GM21528 (cell line): ENCODE data around the gene STX4.
"Not testable (repeated sequence)": the region's sequence is repeated elsewhere in the genome, so short reads cannot be mapped to it uniquely, and the experiment has no call there.

Experiments used
- ATAC-seq: cut with Tn5 transposase; IDR thresholded peaks from one replicate; pipeline ENCODE4 v1.9.1; 2021; ENCODE audit warnings: mild to moderate bottlenecking, moderate library complexity; ENCODE audit not compliant: unreplicated experiment, low FRiP score

The STX4 gene

GRCh38 chr16:31013292-31013691, 20.1 kb upstream of the STX4 start:
- ATAC-seq, result not testable (repeated sequence)

DNA sequence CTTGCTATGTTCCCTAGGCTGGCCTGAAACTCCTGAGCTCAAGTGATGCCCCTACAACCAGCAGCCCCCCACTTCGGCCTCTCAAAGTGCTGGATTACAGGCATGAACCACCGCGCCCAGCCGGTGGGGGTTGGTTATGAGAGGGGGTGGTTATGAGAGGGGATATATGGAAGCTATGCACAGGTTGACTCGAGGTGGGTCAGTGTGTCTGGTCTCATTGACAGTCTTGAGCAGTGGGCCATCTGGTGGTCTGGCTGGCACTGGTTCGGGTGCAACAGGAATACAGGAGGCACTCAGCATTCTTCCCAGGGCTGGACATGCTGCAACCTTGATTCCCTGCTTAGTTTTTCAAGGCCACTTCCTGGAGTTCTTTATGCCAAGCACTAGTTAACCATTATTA, 17.3 kb upstream of the STX4 start:
- no peak for ATAC-seq

DNA sequence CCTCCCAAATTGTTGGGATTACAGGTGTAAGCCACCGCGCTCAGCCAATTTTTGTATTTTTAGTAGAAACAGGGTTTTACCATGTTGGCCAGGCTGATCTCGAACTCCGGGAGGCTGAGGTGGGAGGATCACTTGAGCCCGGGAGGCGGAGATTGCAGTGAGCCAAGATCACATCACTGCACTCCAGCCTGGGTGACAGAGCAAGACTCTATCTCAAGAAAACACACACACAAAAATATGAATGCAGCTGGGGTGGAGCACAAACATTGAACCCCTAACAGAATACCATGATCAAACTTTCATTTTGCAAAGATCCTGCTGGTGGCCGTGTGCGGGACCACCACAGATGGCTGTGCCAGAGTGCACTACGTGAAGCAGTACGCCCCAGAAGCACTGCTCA, 15.6 kb upstream of the STX4 start:
- ATAC-seq, result not testable (repeated sequence)

- ATAC-seq, result no peak
Observed at GRCh38 chr16:31020536-31020935, 12.8 kb upstream of the STX4 start.

DNA sequence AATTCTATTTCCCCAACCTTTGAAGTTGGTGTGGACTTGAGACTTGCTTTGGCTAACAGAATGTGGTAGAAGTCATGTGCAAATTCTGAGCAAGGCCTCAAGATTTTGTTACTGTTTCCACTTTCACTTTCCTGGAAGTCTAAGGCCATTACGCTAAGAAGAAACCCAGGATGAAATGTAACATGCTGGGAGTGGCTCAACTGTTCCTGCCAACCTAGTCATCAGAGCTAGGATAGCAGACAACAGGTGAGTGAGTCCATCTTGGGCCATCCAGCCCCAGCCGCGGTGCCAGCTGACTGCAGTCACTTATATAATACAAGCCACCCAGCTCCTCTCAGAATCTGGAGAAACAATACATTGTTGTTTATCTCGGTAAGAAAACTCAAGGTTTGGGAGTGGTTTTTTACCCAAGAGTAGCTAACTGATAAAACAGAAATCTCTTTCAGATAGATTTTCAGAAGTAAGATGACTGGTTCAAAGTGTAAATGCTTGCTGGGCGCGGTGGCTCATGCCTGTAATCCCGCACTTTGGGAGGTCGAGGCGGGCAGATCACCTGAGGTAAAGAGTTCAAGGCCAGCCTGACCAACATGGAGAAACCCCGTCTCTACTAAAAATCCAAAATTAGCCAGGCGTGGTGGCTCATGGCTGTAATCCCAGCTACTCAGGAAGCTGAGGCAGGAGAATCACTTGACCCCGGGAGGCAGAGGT, 10.7 kb upstream of the STX4 start:
- no peak for ATAC-seq

DNA sequence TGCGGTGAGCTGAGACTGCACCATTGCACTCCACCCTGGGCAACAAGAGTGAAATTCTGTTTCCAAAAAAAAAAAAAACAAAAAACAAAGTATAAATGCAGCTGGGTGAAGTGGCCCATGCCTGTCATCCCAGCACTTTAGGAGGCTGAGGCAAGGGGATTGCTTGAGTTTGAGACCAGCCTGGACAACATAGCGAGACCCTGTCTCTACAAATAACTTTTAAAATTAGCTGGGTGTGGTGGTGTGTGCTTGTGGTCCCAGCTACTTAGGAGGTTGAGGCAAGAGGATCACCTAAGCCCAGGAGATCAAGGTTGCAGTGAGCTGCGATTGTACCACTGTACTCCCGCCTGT, 10.1 kb upstream of the STX4 start:
- no peak for ATAC-seq

DNA sequence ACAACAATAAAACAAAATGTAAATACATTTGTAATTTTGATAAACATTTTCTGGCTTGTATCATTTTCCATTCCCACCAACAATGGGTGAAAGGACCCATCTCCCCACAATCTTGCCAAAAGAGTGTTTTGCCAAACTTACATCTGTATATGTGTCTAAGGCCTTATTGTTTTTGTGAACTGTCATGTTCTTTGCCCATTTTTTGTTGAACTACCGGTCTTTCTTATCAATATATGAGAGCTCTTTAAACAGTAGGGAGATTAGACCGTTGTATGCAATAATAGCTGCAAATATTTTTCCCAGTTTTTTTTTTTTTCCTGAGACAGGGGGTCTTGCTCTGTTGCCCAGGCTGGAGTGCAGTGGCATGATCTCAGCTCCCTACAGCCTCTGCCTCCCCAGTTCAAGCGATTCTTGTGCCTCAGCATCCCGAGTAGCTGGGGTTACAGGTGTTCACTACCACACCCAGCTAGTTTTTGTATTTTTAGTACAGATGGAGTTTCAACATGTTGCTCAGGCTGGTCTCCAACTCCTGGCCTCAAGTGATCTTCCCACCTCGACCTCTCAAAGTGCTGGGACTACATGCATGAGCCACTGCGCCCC, 9.6 kb upstream of the STX4 start:
- ATAC-seq, result no peak

GRCh38 chr16:31025339-31025738, 8.0 kb upstream of the STX4 start:
- ATAC-seq, result no peak

DNA sequence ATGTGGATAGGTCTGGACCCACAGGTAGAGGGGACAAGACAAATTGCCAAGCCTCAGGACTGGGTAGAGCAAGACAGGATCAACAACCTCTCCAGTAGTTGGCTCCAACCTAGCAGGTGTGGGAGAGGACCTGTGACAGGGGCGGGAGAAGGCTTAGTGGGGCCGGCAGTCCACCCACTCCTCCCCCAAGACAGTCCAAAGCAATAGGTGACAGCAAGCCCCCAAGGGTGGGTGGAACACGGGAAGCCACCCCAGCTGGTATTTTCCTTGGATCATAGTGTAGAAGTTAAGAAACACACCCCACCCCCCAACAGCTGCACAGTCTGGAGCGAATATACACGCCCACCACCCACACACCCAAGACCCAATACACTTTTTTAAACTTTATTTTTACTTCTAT, 4.1 kb upstream of the STX4 start:
- ATAC-seq, result no peak

- ATAC-seq, result no peak
Observed at GRCh38 chr16:31031276-31031675, 2.1 kb upstream of the STX4 start.

DNA sequence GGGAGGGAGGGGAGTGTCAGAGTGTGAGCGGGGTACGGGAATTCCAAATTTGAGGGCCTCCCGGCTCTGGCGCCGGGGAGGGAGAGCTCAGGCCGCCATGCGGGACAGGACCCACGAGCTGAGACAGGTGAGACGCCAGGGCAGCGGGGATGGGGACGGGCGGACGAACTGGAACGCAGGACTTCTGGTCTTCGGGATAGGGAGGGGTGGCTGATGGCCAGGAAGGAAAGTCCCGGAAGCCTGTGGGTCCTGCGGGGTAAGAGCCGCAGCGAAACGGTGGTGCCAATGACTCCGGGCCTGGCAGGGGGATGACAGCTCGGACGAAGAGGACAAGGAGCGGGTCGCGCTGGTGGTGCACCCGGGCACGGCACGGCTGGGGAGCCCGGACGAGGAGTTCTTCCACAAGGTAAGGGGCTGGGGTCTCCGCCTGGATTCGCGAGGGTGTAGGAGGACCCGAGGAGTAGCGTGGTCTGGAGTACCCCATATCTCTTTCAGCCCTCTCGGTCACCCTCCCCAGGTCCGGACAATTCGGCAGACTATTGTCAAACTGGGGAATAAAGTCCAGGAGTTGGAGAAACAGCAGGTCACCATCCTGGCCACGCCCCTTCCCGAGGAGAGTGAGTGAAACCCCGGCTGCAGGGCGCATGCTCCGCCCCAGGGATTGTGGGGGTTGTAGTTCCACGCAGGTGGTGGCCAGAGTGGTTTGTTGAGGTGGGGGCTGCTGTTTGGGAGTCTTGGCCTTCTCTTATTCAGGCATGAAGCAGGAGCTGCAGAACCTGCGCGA, 543 bp downstream of the STX4 start:
- ATAC-seq, result peak; percentile 48

GRCh38 chr16:31036691-31037090, 3.3 kb downstream of the STX4 start:
- ATAC-seq, result no peak

DNA sequence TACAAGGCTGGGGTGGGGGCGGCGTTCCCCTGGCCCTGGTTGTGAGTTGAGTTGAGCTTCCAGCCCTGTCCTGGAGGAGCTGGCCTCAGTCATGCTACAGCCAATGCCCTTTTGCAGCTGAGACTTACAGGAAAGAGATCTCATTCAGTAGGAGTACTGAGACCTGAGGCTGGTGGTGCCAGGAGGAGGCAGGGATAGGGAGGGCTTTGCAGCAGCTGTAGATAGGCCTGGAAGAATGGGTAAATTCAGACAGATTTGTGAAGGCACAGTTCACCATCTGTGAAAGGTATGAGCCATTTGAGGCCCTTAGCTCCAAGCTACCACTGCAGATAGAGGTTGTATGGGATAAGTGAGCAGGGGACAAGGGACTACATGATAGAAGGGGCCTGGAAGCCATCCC, 5.6 kb downstream of the STX4 start:
- ATAC-seq, result no peak

- no peak for ATAC-seq
Observed at GRCh38 chr16:31042866-31043265, 9.5 kb downstream of the STX4 start.

DNA sequence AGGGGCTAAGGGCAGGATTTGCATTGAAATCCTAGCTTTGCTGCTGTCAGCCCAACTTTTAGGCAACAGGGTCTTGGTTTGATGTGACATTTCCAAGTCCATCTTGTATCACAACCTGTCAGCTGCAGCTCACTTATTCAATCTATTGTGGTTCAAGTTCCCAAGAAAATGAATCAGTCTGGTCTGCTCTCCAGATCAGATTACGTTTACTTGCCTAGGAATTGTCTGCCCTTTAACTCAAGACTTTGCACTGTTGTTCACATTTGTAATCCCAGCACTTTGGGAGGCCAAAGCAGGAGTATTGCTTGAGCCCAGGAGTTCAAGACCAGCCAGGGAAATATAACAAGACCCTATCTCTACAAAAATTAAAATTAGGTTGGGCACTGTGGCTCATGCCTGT, 10.0 kb downstream of the STX4 start:
- no peak for ATAC-seq

DNA sequence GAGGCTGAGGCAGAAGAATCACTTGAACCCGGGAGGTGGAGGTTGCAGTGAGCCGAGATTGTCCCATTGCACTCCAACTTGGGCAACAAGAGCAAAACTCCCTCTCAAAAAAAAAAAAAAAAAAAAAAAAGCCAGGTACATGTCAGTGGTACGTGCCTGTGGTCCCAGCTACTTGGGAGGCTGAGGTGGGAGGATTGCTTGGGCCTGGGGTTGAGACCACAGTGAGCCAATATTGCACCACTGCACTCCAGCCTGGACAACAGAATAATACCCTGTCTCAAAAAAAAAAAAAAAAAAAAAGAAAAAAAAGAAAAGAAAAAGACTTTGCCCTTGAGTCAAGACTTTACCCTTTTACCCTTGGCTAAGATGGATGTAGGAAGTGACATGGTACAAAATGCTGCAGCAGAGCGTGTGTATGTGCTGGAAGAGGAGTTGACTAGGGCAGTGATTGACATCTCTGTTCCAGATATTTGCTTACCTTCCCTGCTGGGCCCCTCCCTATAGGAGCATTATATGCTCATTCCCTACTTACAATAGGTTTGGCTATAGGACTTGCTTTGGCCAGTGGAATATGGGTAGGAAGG, 10.6 kb downstream of the STX4 start:
- no peak for ATAC-seq

GRCh38 chr16:31050280-31051030, 17.1 kb downstream of the STX4 start:
- ATAC-seq, result no peak

- ATAC-seq, result no peak
Observed at GRCh38 chr16:31052114-31052513, 18.8 kb downstream of the STX4 start.

GRCh38 chr16:31055613-31056012, 22.3 kb downstream of the STX4 start:
- no peak for ATAC-seq

DNA sequence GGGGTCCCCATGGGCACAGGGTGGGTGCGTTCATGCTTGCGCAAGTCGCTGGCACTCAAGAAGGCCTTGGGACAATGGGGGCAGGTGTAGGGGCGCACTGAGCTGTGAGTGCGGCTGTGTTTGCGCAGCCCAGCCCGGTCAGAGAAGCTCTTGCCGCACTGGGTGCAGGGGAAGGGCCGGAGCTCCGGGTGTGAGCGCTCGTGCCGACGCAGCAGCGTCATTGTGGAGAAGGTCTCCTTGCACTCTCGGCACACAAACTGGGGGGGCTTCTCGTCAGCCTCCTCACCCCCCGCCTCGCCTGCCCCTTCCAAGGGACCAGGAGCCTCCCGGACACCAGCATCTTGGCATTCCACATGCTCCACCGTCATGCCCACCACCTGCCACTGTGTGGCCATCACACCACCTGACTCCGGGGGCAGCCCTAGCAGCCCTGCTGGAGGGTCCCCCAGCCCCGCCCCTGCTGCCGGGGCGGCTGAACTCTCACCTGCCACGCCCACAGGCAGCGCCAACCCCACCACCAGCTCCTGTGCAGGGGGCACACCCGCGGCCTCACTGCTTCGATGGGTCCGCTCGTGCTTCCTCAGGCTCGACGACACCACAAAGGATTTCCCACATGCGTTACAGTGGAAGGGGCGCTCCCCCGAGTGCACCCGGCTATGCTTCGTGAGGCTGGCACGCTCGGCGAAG, 27.9 kb downstream of the STX4 start:
- ATAC-seq, result no peak
